Gastroesophageal sphincter (tissue), 4 donors: Measurements from ENCODE around the gene ACVR2B. TPM values are rescaled to one million over a fixed set of nuclear protein-coding genes. Genes with fewer than 3 reads are reported as not detected.
"Not testable (repeated sequence)": the region's sequence is repeated elsewhere in the genome, so short reads cannot be mapped to it uniquely, and the experiment has no call there.

Source experiments
- ATAC-seq: fragments of 150-250 bp; one replicate; pipeline ENCODE4 v1.9.1; 2016; ENCODE audit warnings: mild to moderate bottlenecking, moderate library complexity
- H3K27ac ChIP-seq, 4 donors: fragments of 200-600 bp; sonication (generic) in 3 of 4; 1 replicate in 3 of 4; 2 replicates in 1 of 4; pipeline ENCODE4 v1.5.1; 2016 to 2019
- H3K27me3 ChIP-seq: fragments of 200-600 bp; sonication (generic); one replicate; pipeline ENCODE4 v1.5.1; 2019
- H3K36me3 ChIP-seq, 2 donors: fragments of 200-600 bp; sonication (generic); one replicate each; pipeline ENCODE4 v1.5.1; 2019; ENCODE audit warnings: control low read depth in 1 of 2
- H3K4me1 ChIP-seq, 3 donors: fragments of 200-600 bp; sonication (generic); 1 replicate in 2 of 3; 2 replicates in 1 of 3; pipeline ENCODE4 v1.5.1; 2016 to 2019; ENCODE audit warnings: control low read depth in 2 of 3
- H3K4me3 ChIP-seq, 2 donors: fragments of 200-600 bp; sonication (generic); one replicate each; pipeline ENCODE4 v1.5.1; 2019; ENCODE audit warnings: mild to moderate bottlenecking in 1 of 2, moderate library complexity in 1 of 2
- H3K9me3 ChIP-seq, 3 donors: fragments of 200-600 bp; sonication (generic); one replicate each; pipeline ENCODE4 v1.5.1; 2017 to 2019; ENCODE audit warnings: control low read depth in 2 of 3
- CTCF ChIP-seq, 4 experiments: fragments of 200-600 bp in 2 of 4; fragments of 450-650 bp in 2 of 4; sonication (generic) in 1 of 4; IDR thresholded peaks; one replicate each; pipeline ENCODE4 v1.5.1; 2017 to 2019; ENCODE audit warnings: antibody characterized with exemption in 4 of 4, mild to moderate bottlenecking in 2 of 4, moderate library complexity in 2 of 4
- EP300 ChIP-seq: sonication (generic); formaldehyde crosslinking; IDR thresholded peaks from one replicate; pipeline ENCODE4 v1.6.1; 2017; ENCODE audit warnings: antibody characterized with exemption, mild to moderate bottlenecking
- POLR2A ChIP-seq, 2 donors: fragments of 450-650 bp; IDR thresholded peaks; one replicate each; pipeline ENCODE4 v1.6.1; 2017; ENCODE audit warnings: antibody characterized with exemption in 2 of 2, mild to moderate bottlenecking in 2 of 2, moderate library complexity in 1 of 2
- POLR2AphosphoS5 ChIP-seq: sonication (generic); formaldehyde crosslinking; IDR thresholded peaks from one replicate; pipeline ENCODE4 v1.6.1; 2017; ENCODE audit warnings: antibody characterized with exemption
- WGBS, 2 donors: methylation state at CpG; one replicate each; pipeline ENCODE4 v1.1.5; 2018; ENCODE audit warnings: low coverage in 1 of 2; 5-methylcytosine and 5-hydroxymethylcytosine counted together
- total RNA-seq, 4 donors: library from RNA; depleted of rRNA; stranded (reverse); fragments of >200 nt; gene quantifications; one replicate each; pipeline ENCODE4 v1.1.0, GENCODE V29; 2016

Gene ACVR2B
- total RNA-seq, 4 donors from 2014 or later: 5.5 to 9.2 (median 7.6) TPM

GRCh38 chr3:38438436-38439069 is 15.1 kb upstream of the ACVR2B start:
- 68 to 84% methylated on average over 4 to 5 of the region's 5 CpGs for WGBS, 2 donors
- H3K27ac ChIP-seq, H3K36me3 ChIP-seq, H3K4me3 ChIP-seq, H3K27me3 ChIP-seq, H3K4me1 ChIP-seq, ATAC-seq: not testable (repeated sequence)
- peaks cover 0 to 43% (median 0%) of the 10 kb centered on the region in 3 donors for H3K9me3 ChIP-seq

DNA sequence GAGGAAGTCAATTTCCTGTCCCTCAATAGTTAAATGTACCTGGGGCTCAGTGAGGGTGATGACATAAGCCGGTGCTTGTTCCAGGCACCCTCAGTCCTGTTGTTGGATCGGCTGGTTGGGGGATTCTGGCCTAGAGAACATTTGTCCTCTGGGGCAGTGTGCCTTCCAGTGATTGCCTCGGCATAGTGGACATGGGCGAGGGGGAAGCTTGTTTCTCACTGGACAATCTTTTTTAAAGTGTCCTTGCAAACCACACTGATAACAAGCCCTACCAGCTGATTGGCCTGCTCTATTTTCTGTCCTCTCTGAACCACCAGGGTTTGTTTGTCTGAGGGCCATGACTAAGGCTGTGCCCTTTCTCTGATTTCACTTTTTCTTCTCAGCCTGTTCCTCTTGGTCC is 10.5 kb upstream of the ACVR2B start:
- H3K27ac ChIP-seq, H3K4me1 ChIP-seq, H3K27me3 ChIP-seq, ATAC-seq, H3K36me3 ChIP-seq, H3K4me3 ChIP-seq: not testable (repeated sequence)
- peaks cover 0 to 15% (median 0%) of the 10 kb centered on the region in 3 donors for H3K9me3 ChIP-seq
- 60% methylated on average over 3 of the region's 4 CpGs; no CpG with 5 or more reads in 1 of the 2 donors for WGBS, 2 donors

- Histone ChIP-seq H3K27me3 (no peaks in the 10 kb centered on the region), H3K4me1 (no peaks in the 10 kb centered on the region), H3K27ac (no peak overlapping the region), H3K36me3 (no peaks in the 10 kb centered on the region), H3K4me3 (no peak overlapping the region), H3K9me3 (no peaks in the 10 kb centered on the region)
- ATAC-seq: no peak
- 60 to 64% methylated on average over 1 to 2 of the region's 2 CpGs for WGBS, 2 donors
- TF ChIP-seq CTCF (IDR thresholded peaks at IDR 0.05) (no peak), POLR2AphosphoS5 (no peak), POLR2A (IDR thresholded peaks at IDR 0.05) (no peak), EP300 (no peak)
These were observed 7.5 kb upstream of the ACVR2B start for GRCh38 chr3:38446085-38446686.

- Histone ChIP-seq H3K4me3 (no peak overlapping the region), H3K36me3 (no peaks in the 10 kb centered on the region), H3K9me3 (no peaks in the 10 kb centered on the region), H3K27ac (no peak overlapping the region), H3K27me3 (no peaks in the 10 kb centered on the region), H3K4me1 (no peaks in the 10 kb centered on the region)
- no peak for ATAC-seq
- TF ChIP-seq CTCF (IDR thresholded peaks at IDR 0.05) (no peak), POLR2AphosphoS5 (no peak), EP300 (no peak), POLR2A (IDR thresholded peaks at IDR 0.05) (no peak)
These were observed 6.9 kb upstream of the ACVR2B start for GRCh38 chr3:38446812-38447211.

DNA sequence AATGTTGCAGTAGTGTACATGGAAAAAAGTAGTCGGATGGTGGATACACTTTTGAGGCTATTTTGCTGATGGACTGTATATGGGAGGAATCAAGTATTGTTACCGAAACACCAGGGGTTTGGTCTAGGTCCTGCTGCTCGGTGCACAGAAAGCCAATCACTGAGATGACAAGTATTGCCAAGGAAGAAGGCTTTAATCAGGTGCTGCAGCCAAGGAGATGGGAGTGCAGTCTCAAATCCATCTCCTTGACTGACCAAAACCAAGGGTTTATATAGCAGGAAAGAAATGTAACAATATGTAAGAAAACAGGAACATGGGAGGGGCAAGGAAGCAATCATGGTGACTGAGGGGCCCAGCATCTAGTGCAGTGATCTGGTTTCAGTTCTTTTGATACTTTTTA is 2.8 kb upstream of the ACVR2B start:
- Histone ChIP-seq H3K4me1 (peaks cover 0 to 23% (median 6%) of the 10 kb centered on the region in 3 donors), H3K27ac (no peak overlapping the region), H3K9me3 (no peaks in the 10 kb centered on the region), H3K27me3 (no peaks in the 10 kb centered on the region), H3K36me3 (no peaks in the 10 kb centered on the region), H3K4me3 (no peak overlapping the region)
- 93 to 96% methylated on average over 3 of the region's 3 CpGs for WGBS, 2 donors
- TF ChIP-seq EP300 (no peak), POLR2AphosphoS5 (no peak), POLR2A (IDR thresholded peaks at IDR 0.05) (no peak), CTCF (IDR thresholded peaks at IDR 0.05) (no peak)
- ATAC-seq: no peak

DNA sequence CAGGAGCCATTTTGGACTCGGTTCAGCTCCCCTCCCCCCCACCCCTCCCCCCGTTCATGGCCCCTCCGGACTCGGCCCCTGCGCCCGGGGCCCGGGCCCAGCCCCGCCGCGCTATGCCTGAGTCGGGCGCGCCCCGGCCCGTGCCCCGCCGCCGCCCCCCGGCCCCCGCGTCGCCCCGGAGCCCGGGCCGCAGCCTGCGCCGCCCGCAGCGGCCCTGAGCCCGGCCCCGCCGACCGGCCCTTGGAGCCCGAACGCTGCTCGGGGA is 155 bp downstream of the ACVR2B start:
- Histone ChIP-seq H3K36me3 (no peaks in the 10 kb centered on the region), H3K4me3 (peak overlapping the region; percentile 69 to 95), H3K27me3 (no peaks in the 10 kb centered on the region), H3K27ac (peak overlapping the region; percentile 40 to 94 (median 89)), H3K9me3 (no peaks in the 10 kb centered on the region), H3K4me1 (peaks cover 0 to 51% (median 13%) of the 10 kb centered on the region in 3 donors)
- WGBS, 2 donors: no CpG with 5 or more reads among the region's 36 CpGs
- ATAC-seq: no peak
- TF ChIP-seq CTCF (IDR thresholded peaks at IDR 0.05) (no peak), POLR2A (IDR thresholded peaks at IDR 0.05) (no peak), EP300 (no peak), POLR2AphosphoS5 (no peak)
